Body of pancreas (tissue), 4 donors: ENCODE results near the gene ARHGAP26. TPM values are rescaled to one million over a fixed set of nuclear protein-coding genes. Genes with fewer than 3 reads are reported as not detected.

Experiments
- ATAC-seq: fragments of 150-250 bp; one replicate; pipeline ENCODE4 v1.9.1; 2016
- DNase-seq, 4 donors: peaks; one replicate each; pipeline ENCODE4 v3.0.0-alpha.2; 2019
- H3K27ac ChIP-seq, 4 donors: fragments of 200-600 bp; sonication (generic); 1 replicate in 3 of 4; 2 replicates in 1 of 4; pipeline versions ENCODE4 v1.5.1 to v1.6.1; 2016 to 2019; ENCODE audit warnings: mild to moderate bottlenecking in 1 of 4, mixed read lengths in 1 of 4, moderate library complexity in 1 of 4
- H3K27me3 ChIP-seq, 2 donors: fragments of 200-600 bp; sonication (generic); one replicate each; pipeline ENCODE4 v1.6.0; 2016; ENCODE audit warnings: mild to moderate bottlenecking in 1 of 2
- H3K36me3 ChIP-seq, 2 donors: fragments of 200-600 bp; sonication (generic); replicated peaks in 1 of 2; 2 replicates each; pipeline ENCODE4 v1.5.1; 2016; ENCODE audit warnings: low read depth in 2 of 2; ENCODE audit not compliant: insufficient read depth in 1 of 2
- H3K4me1 ChIP-seq: fragments of 200-600 bp; sonication (generic); one replicate; pipeline ENCODE4 v1.6.0; 2016
- H3K4me3 ChIP-seq, 2 donors: fragments of 200-600 bp; sonication (generic); 1 replicate in 1 of 2; 2 replicates in 1 of 2; pipeline ENCODE4 v1.5.1; 2016 to 2019
- H3K9me3 ChIP-seq, 3 donors: fragments of 200-600 bp; sonication (generic); 1 replicate in 2 of 3; 2 replicates in 1 of 3; pipeline ENCODE4 v1.5.1; 2016
- POLR2A ChIP-seq, 3 donors: fragments of 450-650 bp; IDR thresholded peaks; one replicate each; pipeline ENCODE4 v1.6.1; 2016; ENCODE audit warnings: antibody characterized with exemption in 3 of 3, mild to moderate bottlenecking in 2 of 3
- WGBS, 2 donors: methylation state at CpG; one replicate each; pipeline ENCODE4 v1.1.5; 2017; 5-methylcytosine and 5-hydroxymethylcytosine counted together
- intact Hi-C: fragments of 100-400 bp; cut with DNase I; formaldehyde crosslinking; loops from one replicate; pipeline ENCODE4 v1.15.1; 2023
- total RNA-seq, 2 donors: library from RNA; depleted of rRNA; stranded (reverse); fragments of >200 nt; gene quantifications; one replicate each; pipeline ENCODE4 v1.1.0, GENCODE V29; 2016
- TF ChIP-seq, protein P1 (sequence below), 7 experiments: fragments of 450-650 bp in 4 of 7; fragments of 200-600 bp in 3 of 7; sonication (generic) in 3 of 7; IDR thresholded peaks; one replicate each; pipeline ENCODE4 v1.5.1; 2016 to 2019; ENCODE audit warnings: antibody characterized with exemption in 7 of 7

ARHGAP26 gene
- total RNA-seq, 2 donors from 2014 or later, result 12.5 to 14.2 TPM

DNA sequence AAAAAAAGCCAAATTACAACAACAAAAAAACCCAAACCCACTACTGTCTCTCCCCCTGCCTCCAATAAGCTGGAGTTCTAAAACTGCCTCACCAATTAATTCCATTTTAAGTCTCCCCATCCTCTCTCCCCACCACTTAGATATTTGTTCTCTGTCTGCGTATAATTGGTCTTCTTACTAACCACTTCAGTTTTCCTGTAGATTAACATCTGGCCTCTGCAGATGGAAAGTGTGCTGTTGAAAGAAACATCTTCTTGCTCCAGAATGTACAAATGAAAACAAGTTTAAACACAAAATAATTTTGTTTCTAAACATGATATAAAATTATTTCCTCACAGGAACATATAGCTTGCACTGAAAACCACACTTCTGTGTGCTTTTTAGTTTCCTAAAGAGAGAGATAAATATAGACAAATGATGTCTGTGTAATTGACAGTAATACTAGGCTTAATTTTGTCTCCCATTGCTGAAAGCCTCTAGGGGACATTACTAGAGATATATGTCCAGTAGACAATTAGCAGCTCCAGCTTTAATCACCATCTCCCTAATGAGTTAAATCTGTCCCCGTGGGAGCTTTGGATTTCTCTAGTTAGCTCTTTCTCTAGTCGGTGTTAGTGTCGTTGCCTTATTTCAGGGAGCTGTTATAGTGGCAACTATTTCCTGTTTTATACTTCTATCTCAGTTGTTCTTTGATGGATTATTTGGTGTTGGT is 164.0 kb downstream of the ARHGAP26 start:
- Histone ChIP-seq H3K4me1 (peaks cover 23% of the 10 kb centered on the region), H3K36me3 (no peaks in the 10 kb centered on the region), H3K27me3 (no peaks in the 10 kb centered on the region), H3K9me3 (no peaks in the 10 kb centered on the region), H3K27ac (no peak overlapping the region), H3K4me3 (no peak overlapping the region)
- no peak for ATAC-seq
- TF ChIP-seq POLR2A (IDR thresholded peaks at IDR 0.05), result no peak
- TF ChIP-seq, protein P1, sequence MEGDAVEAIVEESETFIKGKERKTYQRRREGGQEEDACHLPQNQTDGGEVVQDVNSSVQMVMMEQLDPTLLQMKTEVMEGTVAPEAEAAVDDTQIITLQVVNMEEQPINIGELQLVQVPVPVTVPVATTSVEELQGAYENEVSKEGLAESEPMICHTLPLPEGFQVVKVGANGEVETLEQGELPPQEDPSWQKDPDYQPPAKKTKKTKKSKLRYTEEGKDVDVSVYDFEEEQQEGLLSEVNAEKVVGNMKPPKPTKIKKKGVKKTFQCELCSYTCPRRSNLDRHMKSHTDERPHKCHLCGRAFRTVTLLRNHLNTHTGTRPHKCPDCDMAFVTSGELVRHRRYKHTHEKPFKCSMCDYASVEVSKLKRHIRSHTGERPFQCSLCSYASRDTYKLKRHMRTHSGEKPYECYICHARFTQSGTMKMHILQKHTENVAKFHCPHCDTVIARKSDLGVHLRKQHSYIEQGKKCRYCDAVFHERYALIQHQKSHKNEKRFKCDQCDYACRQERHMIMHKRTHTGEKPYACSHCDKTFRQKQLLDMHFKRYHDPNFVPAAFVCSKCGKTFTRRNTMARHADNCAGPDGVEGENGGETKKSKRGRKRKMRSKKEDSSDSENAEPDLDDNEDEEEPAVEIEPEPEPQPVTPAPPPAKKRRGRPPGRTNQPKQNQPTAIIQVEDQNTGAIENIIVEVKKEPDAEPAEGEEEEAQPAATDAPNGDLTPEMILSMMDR (IDR thresholded peaks at IDR 0.05), result no peak
- WGBS, 2 donors, result 71 to 87% methylated on average over 4 of the region's 4 CpGs
- intact Hi-C loops, result no loop called here
- no peak for DNase-seq

DNA sequence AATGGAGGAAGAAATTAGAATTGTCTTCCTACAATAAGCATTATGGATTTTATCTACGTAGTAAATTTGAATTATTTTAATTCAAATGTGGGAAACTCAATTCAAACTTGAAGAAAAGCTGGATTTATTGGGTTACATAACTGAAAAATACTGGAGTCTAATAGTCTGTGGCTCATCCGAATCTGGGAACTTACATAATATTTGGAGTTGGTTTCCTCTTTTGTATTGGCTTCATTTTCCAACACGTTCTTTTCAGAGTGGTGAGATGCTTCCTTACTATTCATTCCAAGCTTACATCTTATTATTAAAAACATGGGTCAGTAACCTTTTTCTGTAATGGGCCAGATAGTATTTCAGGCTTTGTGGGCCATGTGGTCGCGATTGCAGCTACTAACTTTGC is 164.8 kb downstream of the ARHGAP26 start:
- Histone ChIP-seq H3K27me3 (no peaks in the 10 kb centered on the region), H3K4me3 (no peak overlapping the region), H3K9me3 (no peaks in the 10 kb centered on the region), H3K36me3 (no peaks in the 10 kb centered on the region), H3K27ac (no peak overlapping the region), H3K4me1 (peaks cover 15% of the 10 kb centered on the region)
- DNase-seq (no peak), ATAC-seq (no peak)
- TF ChIP-seq, protein P1 (IDR thresholded peaks at IDR 0.05), result no peak
- TF ChIP-seq POLR2A (IDR thresholded peaks at IDR 0.05), result no peak
- 84 to 85% methylated on average over 5 of the region's 5 CpGs for WGBS, 2 donors
- intact Hi-C loops, result no loop called here

- Histone ChIP-seq H3K4me1 (peaks cover 21% of the 10 kb centered on the region), H3K4me3 (no peak overlapping the region), H3K36me3 (no peaks in the 10 kb centered on the region), H3K27me3 (no peaks in the 10 kb centered on the region), H3K27ac (no peak overlapping the region), H3K9me3 (no peaks in the 10 kb centered on the region)
- intact Hi-C loops, result no loop called here
- ATAC-seq, result no peak
- TF ChIP-seq, protein P1 (IDR thresholded peaks at IDR 0.05), result no peak
- TF ChIP-seq POLR2A (IDR thresholded peaks at IDR 0.05), result no peak
- no peak for DNase-seq
- WGBS, 2 donors, result 90 to 92% methylated on average over 4 of the region's 4 CpGs
These were observed 167.2 kb downstream of the ARHGAP26 start for GRCh38 chr5:142937374-142937773.

DNA sequence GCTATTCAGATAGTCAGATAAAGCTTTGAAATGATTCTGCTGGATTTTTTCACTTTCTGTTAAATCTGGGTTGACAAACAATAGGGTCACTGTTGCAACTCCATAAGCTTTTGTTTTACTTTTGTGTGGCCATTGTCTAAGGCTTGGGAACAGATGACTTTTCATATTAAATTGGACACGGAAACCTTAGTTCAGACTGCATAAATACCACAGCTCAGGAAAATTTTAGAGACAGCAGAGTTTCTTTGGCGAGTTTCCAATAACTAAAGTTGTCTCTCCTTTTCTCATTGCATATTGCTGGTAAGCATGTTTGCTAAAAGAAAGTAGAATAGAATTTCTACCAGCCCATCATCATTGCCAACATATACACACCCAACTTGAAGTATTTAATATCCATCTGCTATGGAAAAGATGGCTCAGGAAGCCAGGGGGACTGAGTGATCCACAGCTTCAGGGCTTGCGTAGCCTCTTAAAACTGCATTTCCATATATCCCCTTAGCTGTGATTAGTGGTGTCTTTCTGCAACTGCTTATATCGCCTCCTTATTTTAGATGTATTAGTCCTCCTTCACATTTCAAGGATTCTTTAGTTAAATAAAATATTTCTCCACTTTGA is 168.2 kb downstream of the ARHGAP26 start:
- Histone ChIP-seq H3K36me3 (no peaks in the 10 kb centered on the region), H3K4me3 (no peak overlapping the region), H3K4me1 (peaks cover 31% of the 10 kb centered on the region), H3K27me3 (no peaks in the 10 kb centered on the region), H3K27ac (no peak overlapping the region), H3K9me3 (no peaks in the 10 kb centered on the region)
- DNase-seq, result no peak
- no peak for TF ChIP-seq POLR2A (IDR thresholded peaks at IDR 0.05)
- TF ChIP-seq, protein P1 (IDR thresholded peaks at IDR 0.05), result no peak
- ATAC-seq, result no peak
- intact Hi-C loops, result no loop called here
- WGBS, 2 donors, result 78 to 85% methylated on average over 4 of the region's 4 CpGs

DNA sequence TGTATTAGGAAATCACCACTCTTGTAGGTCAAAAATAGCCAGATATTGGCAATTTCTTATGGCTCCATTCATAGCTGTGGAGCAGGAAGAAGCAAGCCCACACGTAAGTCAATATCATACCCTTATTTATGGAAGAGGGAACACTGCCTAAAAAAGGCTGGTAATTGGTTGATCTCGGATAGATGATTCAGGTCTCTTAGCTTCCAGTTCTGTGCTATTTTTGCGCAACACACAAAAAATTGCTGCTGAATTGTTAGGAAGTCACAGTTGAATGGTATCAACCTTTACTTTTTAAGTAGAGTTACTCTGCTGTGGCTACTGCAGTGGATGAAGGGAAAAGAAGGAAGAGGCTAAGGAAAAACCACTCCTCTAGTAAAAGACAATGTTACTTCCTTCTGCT is 168.8 kb downstream of the ARHGAP26 start:
- ATAC-seq, result no peak
- TF ChIP-seq POLR2A (IDR thresholded peaks at IDR 0.05), result no peak
- TF ChIP-seq, protein P1 (IDR thresholded peaks at IDR 0.05), result no peak

More for the DNA sequence above, 168.8 kb downstream of the ARHGAP26 start:
- intact Hi-C loops, result no loop called here
- H3K36me3 ChIP-seq, result no peaks in the 10 kb centered on the region
- H3K9me3 ChIP-seq, result no peaks in the 10 kb centered on the region
- H3K27me3 ChIP-seq, result no peaks in the 10 kb centered on the region
- no peak for DNase-seq
- no peak overlapping the region for H3K4me3 ChIP-seq
- WGBS, 2 donors, result 80 to 88% methylated on average over 3 of the region's 3 CpGs
- H3K4me1 ChIP-seq, result peaks cover 37% of the 10 kb centered on the region
- no peak overlapping the region for H3K27ac ChIP-seq
